ENCODE results near the gene ADAMTSL4.

ADAMTSL4 gene

DNA sequence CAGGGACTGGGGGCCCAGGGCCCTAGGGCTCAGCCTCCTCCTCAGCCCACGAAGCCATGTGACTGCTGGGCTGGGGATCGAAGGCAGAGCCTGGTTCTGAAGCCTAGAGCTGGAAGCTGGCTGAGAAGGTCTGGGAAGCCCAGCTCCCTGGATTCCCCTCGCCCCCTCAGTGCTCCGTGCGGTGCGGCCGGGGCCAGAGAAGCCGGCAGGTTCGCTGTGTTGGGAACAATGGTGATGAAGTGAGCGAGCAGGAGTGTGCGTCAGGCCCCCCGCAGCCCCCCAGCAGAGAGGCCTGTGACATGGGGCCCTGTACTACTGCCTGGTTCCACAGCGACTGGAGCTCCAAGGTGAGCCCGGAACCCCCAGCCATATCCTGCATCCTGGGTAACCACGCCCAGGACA lies 9.1 kb downstream of the ADAMTSL4 start:
- peaks cover 12% of the 10 kb centered on the region for H3K36me3 ChIP-seq (ENCODE audit: control insufficient read depth, insufficient read depth, low read length)
- no peaks in the 10 kb centered on the region for H3K27me3 ChIP-seq (ENCODE audit: control insufficient read depth, insufficient read depth, low read length)
- peaks cover 8% of the 10 kb centered on the region for H3K4me1 ChIP-seq (ENCODE audit: control insufficient read depth, insufficient read depth, low read length)
- H3K9me3 ChIP-seq (ENCODE audit: control insufficient read depth, insufficient read depth, low read length): no peaks in the 10 kb centered on the region
- H3K9ac ChIP-seq (ENCODE audit: low read depth, low read length): no peak overlapping the region
- no peak overlapping the region for H3K4me3 ChIP-seq (ENCODE audit: low read depth, low read length)

DNA sequence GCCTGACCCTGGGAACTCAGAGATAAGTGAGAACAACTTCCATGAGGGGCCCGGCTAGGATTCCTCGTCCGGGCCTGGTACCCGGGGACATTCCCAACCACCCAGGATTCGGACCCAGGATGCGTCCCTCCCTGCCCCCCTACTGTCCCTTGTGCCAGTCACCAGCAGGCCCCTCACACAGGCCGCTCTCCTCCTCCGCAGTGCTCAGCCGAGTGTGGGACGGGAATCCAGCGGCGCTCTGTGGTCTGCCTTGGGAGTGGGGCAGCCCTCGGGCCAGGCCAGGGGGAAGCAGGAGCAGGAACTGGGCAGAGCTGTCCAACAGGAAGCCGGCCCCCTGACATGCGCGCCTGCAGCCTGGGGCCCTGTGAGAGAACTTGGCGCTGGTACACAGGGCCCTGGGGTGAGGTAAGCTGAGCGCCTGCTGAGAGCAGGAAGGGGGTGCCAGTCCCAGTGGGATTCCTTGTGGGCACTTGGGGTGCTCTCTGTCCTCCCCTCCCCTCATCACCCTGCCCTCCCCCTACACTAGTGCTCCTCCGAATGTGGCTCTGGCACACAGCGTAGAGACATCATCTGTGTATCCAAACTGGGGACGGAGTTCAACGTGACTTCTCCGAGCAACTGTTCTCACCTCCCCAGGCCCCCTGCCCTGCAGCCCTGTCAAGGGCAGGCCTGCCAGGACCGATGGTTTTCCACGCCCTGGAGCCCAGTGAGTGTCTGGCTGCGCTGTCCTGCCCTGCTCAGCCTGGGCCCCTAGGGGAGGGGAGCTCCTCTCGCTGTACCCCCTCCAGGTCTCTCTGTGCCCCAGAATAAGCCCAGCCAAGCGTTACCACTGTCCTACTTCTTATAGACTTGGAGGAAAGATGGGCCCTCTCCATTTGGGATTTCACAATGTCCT lies 9.8 kb downstream of the ADAMTSL4 start:
- Histone ChIP-seq H3K9ac (ENCODE audit: low read depth, low read length) (no peak overlapping the region), H3K4me3 (ENCODE audit: low read depth, low read length) (no peak overlapping the region), H3K4me1 (ENCODE audit: control insufficient read depth, insufficient read depth, low read length) (peaks cover 15% of the 10 kb centered on the region), H3K27me3 (ENCODE audit: control insufficient read depth, insufficient read depth, low read length) (no peaks in the 10 kb centered on the region), H3K36me3 (ENCODE audit: control insufficient read depth, insufficient read depth, low read length) (peaks cover 12% of the 10 kb centered on the region), H3K9me3 (ENCODE audit: control insufficient read depth, insufficient read depth, low read length) (no peaks in the 10 kb centered on the region)

DNA sequence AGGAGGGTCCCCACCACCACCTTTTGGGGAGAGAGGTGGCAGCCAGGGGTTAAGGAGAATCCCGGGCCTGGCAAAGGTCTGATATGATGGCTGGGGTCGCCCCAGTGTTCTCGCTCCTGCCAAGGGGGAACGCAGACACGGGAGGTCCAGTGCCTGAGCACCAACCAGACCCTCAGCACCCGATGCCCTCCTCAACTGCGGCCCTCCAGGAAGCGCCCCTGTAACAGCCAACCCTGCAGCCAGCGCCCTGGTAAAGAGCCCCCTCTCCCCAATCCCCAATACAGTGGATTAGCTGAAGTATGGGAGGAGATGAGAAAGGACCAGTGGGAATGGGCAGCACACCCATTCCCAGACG lies 10.4 kb downstream of the ADAMTSL4 start:
- Histone ChIP-seq H3K36me3 (ENCODE audit: control insufficient read depth, insufficient read depth, low read length) (peaks cover 12% of the 10 kb centered on the region), H3K4me3 (ENCODE audit: low read depth, low read length) (no peak overlapping the region), H3K9ac (ENCODE audit: low read depth, low read length) (no peak overlapping the region)

DNA sequence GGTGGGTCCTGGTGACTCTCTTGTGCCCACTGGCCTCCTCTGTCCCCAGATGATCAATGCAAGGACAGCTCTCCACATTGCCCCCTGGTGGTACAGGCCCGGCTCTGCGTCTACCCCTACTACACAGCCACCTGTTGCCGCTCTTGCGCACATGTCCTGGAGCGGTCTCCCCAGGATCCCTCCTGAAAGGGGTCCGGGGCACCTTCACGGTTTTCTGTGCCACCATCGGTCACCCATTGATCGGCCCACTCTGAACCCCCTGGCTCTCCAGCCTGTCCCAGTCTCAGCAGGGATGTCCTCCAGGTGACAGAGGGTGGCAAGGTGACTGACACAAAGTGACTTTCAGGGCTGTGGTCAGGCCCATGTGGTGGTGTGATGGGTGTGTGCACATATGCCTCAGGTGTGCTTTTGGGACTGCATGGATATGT lies 10.8 kb downstream of the ADAMTSL4 start:
- H3K4me1 ChIP-seq (ENCODE audit: control insufficient read depth, insufficient read depth, low read length): peaks cover 21% of the 10 kb centered on the region
- no peaks in the 10 kb centered on the region for H3K9me3 ChIP-seq (ENCODE audit: control insufficient read depth, insufficient read depth, low read length)
- H3K9ac ChIP-seq (ENCODE audit: low read depth, low read length): no peak overlapping the region
- H3K36me3 ChIP-seq (ENCODE audit: control insufficient read depth, insufficient read depth, low read length): peaks cover 12% of the 10 kb centered on the region
- H3K4me3 ChIP-seq (ENCODE audit: low read depth, low read length): no peak overlapping the region
- H3K27me3 ChIP-seq (ENCODE audit: control insufficient read depth, insufficient read depth, low read length): no peaks in the 10 kb centered on the region

More for the DNA sequence above, 10.4 kb downstream of the ADAMTSL4 start:
- no peaks in the 10 kb centered on the region for H3K27me3 ChIP-seq (ENCODE audit: control insufficient read depth, insufficient read depth, low read length)
- H3K4me1 ChIP-seq (ENCODE audit: control insufficient read depth, insufficient read depth, low read length): peaks cover 17% of the 10 kb centered on the region
- no peaks in the 10 kb centered on the region for H3K9me3 ChIP-seq (ENCODE audit: control insufficient read depth, insufficient read depth, low read length)

DNA sequence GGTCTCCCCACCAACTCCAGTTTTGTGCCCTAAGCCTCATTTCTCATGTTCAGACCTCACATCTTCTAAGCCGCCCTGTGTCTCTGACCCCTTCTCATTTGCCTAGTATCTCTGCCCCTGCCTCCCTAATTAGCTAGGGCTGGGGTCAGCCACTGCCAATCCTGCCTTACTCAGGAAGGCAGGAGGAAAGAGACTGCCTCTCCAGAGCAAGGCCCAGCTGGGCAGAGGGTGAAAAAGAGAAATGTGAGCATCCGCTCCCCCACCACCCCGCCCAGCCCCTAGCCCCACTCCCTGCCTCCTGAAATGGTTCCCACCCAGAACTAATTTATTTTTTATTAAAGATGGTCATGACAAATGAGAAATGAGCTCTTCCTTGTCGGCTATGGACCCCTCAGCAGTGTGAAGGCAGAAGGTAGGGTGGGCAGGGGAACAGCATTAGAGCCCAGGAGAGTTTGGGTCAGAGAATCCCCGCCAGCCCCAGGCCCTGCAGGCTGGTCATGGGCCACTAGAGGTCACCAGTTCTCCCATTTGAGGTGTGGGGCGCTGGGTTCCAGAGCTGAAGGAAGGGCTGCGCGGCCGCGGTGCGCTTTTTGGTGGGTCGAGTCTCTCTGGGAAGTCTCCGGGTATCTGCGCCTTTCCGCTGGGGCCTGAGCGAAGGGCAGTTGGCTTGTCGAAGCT lies 11.5 kb downstream of the ADAMTSL4 start:
- H3K4me1 ChIP-seq (ENCODE audit: control insufficient read depth, insufficient read depth, low read length): peaks cover 21% of the 10 kb centered on the region
- no peaks in the 10 kb centered on the region for H3K27me3 ChIP-seq (ENCODE audit: control insufficient read depth, insufficient read depth, low read length)
- H3K36me3 ChIP-seq (ENCODE audit: control insufficient read depth, insufficient read depth, low read length): peaks cover 10% of the 10 kb centered on the region
- H3K4me3 ChIP-seq (ENCODE audit: low read depth, low read length): peak overlapping the region; percentile 89
- no peaks in the 10 kb centered on the region for H3K9me3 ChIP-seq (ENCODE audit: control insufficient read depth, insufficient read depth, low read length)
- peak overlapping the region; percentile 84 for H3K9ac ChIP-seq (ENCODE audit: low read depth, low read length)

DNA sequence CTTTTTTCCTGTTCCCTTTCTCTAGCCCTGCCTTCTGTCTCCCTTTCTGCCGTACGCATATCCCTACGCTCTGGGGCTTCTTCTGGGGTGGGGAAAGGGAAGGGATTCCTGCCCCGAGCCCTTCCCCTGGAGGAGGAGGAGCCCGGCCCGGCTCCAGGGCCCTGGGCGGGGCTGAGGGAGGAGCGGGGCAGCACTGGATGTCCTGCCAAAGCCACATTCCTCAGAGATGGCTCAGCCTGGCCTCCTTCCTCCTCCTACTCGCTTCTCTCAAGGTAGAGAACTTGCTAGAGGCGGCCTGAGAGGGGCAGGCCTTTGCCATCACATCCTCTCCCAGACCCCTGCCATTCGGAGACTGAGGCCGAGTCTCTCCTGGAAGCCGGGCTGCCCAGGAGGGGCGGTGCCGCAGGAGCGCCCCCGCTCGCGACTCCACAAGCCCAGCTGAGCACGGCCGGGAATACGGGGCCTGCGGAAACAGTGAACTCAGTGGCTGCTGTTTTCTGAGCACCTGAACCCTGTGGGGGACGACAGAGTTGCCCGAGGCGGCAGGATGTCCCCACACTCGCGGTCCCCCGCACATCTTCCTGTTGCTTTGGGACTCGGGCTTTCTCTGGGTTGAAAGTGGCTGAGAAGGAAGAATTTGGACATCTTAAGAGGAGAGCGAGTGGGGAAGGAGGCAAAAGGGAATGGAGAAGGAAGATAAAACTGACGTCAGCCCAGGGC lies 12.2 kb downstream of the ADAMTSL4 start:
- H3K36me3 ChIP-seq (ENCODE audit: control insufficient read depth, insufficient read depth, low read length): peaks cover 8% of the 10 kb centered on the region
- no peaks in the 10 kb centered on the region for H3K9me3 ChIP-seq (ENCODE audit: control insufficient read depth, insufficient read depth, low read length)
- peak overlapping the region; percentile 89 for H3K4me3 ChIP-seq (ENCODE audit: low read depth, low read length)
- no peaks in the 10 kb centered on the region for H3K27me3 ChIP-seq (ENCODE audit: control insufficient read depth, insufficient read depth, low read length)
- H3K4me1 ChIP-seq (ENCODE audit: control insufficient read depth, insufficient read depth, low read length): peaks cover 22% of the 10 kb centered on the region
- peak overlapping the region; percentile 84 for H3K9ac ChIP-seq (ENCODE audit: low read depth, low read length)

DNA sequence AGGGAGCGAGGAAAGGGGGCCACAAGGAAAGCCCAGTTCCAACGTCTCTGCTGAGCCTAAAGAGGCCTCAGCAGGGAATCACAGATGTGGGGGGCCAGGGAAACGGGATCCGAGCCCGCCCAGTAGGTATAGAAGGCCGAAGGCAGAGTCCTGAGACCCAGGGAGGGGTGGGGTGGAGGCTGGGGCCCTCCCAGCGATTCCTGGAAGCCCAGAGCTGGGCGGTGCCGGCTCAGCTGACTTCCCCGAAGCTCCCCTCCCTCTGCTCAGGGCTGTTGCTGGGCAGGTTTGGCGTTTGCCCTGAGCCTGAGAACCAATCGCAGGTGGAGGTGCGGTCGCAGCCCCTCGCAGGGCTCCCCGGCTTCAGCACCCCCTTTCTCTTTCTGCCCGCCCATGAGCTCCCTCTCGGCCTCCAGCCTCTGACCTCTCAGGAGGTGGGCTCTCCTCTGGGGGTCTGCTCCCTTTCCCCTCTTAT lies 12.8 kb downstream of the ADAMTSL4 start:
- no peaks in the 10 kb centered on the region for H3K27me3 ChIP-seq (ENCODE audit: control insufficient read depth, insufficient read depth, low read length)
- H3K9ac ChIP-seq (ENCODE audit: low read depth, low read length): peak overlapping the region; percentile 84
- H3K9me3 ChIP-seq (ENCODE audit: control insufficient read depth, insufficient read depth, low read length): no peaks in the 10 kb centered on the region
- peaks cover 28% of the 10 kb centered on the region for H3K4me1 ChIP-seq (ENCODE audit: control insufficient read depth, insufficient read depth, low read length)
- H3K36me3 ChIP-seq (ENCODE audit: control insufficient read depth, insufficient read depth, low read length): peaks cover 8% of the 10 kb centered on the region
- peak overlapping the region; percentile 89 for H3K4me3 ChIP-seq (ENCODE audit: low read depth, low read length)

DNA sequence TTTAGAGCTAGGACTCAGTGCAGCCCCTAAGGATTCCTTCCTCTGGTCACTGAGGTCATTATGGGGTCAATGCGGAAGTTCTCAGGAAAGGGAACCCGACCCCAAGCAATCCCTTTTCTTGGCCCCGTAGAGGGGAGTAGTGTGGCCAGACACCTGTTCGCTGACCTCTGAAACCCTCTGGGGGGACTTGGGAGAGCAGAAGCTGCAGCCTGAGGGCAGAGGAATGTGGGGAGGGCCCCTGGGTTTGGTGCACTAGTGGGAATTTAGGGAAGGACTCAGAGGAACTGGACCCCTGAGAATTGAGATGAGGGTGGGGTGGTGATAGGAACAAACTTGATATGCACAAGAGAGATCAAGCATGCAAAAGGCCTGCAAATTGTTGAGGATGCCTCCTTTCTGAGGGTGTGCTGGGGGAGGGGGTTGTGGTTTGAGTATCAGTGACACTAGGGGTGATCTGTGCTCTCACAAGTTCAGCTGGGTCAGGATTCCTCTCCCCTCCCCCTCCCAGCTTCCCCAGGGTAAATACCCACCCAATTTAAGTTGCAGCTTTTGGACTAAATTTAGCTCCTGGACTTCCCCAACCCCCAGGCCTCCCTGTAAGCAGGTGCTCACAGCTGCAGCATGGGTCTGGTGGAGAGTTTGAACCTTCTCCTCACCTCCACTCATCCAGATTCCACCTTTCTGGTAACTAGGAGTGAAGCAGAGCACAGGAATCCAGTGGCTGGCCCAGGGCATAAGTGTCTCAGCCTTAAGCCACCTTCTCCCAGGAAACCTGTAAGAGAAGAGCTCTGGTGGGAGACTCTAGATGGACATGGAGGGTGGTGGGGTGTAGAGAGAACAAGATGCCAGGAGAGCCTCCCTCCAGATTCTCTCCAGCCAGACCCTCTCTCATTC lies 13.5 kb downstream of the ADAMTSL4 start:
- Histone ChIP-seq H3K4me3 (ENCODE audit: low read depth, low read length) (peak overlapping the region; percentile 89), H3K4me1 (ENCODE audit: control insufficient read depth, insufficient read depth, low read length) (peaks cover 34% of the 10 kb centered on the region), H3K36me3 (ENCODE audit: control insufficient read depth, insufficient read depth, low read length) (peaks cover 8% of the 10 kb centered on the region), H3K9ac (ENCODE audit: low read depth, low read length) (peak overlapping the region; percentile 84), H3K27me3 (ENCODE audit: control insufficient read depth, insufficient read depth, low read length) (no peaks in the 10 kb centered on the region), H3K9me3 (ENCODE audit: control insufficient read depth, insufficient read depth, low read length) (no peaks in the 10 kb centered on the region)

DNA sequence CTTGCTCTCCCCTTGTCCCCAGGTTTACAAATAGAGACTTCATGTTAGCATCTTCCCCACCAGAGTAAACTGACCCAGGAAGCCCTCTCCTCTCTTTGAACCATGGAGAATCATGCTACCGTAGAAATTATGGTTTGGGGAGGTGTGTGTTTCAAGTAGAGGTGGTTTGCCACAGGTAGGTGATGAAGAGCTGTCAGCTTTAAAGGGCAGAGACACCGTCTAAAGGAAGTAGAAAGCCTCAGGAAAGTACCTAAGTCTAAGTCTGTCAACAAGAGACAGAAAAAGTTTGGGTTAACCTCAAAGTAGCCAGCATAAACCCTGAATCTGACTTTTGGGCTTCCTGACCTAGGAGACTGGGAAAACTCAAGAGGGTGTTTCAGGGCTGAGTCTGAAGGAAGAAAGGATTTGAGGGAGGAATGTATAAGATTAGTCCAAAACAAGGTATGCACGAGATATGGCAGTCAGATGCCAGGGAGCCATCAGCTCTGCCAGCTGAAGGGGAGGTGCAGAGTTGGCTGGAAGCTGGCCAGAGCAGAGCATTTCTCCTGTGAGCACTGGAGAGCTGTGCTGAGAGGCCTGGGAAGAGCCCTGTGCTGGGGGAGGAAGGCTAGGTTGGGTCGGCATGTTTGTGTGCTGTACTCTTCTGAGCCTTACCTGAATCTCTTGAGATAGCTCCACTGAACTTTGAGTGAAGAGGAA lies 14.3 kb downstream of the ADAMTSL4 start:
- Histone ChIP-seq H3K9ac (ENCODE audit: low read depth, low read length) (peak overlapping the region; percentile 84), H3K4me1 (ENCODE audit: control insufficient read depth, insufficient read depth, low read length) (peaks cover 39% of the 10 kb centered on the region), H3K9me3 (ENCODE audit: control insufficient read depth, insufficient read depth, low read length) (no peaks in the 10 kb centered on the region), H3K4me3 (ENCODE audit: low read depth, low read length) (no peak overlapping the region), H3K27me3 (ENCODE audit: control insufficient read depth, insufficient read depth, low read length) (no peaks in the 10 kb centered on the region), H3K36me3 (ENCODE audit: control insufficient read depth, insufficient read depth, low read length) (peaks cover 8% of the 10 kb centered on the region)

DNA sequence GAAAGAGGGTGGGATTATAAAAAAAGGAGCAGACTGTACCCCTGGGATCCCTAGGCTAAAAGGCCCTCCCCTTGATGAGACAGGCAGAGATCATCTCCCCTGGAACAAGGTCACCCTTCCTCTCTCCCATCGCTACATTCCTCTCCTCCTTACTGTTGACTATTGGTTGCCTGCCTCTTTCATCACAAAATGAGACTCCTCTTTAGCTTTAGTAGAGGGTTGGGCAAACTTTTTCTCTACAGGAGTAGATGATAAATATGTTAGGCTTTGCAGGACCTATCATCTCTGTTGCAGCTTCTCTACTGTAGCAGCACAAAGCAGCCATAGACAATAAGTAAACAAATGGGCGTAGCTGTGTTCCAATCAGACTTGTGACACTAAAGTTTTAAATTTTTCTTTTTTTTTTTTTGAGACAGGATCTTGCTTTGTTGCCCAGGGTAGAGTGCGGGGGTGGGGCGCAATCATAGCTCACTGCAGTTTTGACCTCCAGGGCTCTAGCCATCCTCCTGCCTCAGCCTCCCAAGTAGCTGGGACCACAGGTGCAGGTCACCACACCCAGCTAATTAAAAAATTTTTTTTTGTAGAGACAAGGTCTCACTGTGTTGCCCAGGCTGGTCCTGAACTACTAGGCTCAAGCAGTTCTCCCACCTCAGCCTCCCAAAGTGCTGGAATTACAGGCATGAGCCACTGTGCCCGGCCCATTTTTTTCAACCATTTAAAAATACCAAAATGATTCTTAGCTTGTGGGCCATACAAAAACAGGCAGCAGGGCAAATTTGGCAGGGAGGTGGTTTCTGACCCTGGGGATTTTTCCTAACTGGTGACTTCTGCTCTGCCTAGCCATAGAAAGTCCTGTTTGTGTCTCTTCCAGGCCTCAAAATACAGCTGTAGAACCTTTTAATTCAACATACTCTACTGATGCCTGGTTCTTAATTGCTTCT lies 15.1 kb downstream of the ADAMTSL4 start:
- peaks cover under 1% of the 10 kb centered on the region for H3K36me3 ChIP-seq (ENCODE audit: control insufficient read depth, insufficient read depth, low read length)
- H3K4me3 ChIP-seq (ENCODE audit: low read depth, low read length): no peak overlapping the region
- peak overlapping the region; percentile 55 for H3K9ac ChIP-seq (ENCODE audit: low read depth, low read length)
- H3K4me1 ChIP-seq (ENCODE audit: control insufficient read depth, insufficient read depth, low read length): peaks cover 46% of the 10 kb centered on the region
- no peaks in the 10 kb centered on the region for H3K27me3 ChIP-seq (ENCODE audit: control insufficient read depth, insufficient read depth, low read length)
- H3K9me3 ChIP-seq (ENCODE audit: control insufficient read depth, insufficient read depth, low read length): no peaks in the 10 kb centered on the region

Data from iPS-15b (cell line).